LNCAP (cell line): ENCODE measurements around the gene FHOD3.

Source experiments
- TF ChIP-seq, protein P1 (sequence below): fragments of 450-650 bp; IDR thresholded peaks from 2 replicates; pipeline ENCODE4 v1.5.1; 2017; ENCODE audit warnings: mild to moderate bottlenecking

The FHOD3 gene

GRCh38 chr18:36372903-36373311, 75.4 kb downstream of the FHOD3 start:
- TF ChIP-seq, protein P1, sequence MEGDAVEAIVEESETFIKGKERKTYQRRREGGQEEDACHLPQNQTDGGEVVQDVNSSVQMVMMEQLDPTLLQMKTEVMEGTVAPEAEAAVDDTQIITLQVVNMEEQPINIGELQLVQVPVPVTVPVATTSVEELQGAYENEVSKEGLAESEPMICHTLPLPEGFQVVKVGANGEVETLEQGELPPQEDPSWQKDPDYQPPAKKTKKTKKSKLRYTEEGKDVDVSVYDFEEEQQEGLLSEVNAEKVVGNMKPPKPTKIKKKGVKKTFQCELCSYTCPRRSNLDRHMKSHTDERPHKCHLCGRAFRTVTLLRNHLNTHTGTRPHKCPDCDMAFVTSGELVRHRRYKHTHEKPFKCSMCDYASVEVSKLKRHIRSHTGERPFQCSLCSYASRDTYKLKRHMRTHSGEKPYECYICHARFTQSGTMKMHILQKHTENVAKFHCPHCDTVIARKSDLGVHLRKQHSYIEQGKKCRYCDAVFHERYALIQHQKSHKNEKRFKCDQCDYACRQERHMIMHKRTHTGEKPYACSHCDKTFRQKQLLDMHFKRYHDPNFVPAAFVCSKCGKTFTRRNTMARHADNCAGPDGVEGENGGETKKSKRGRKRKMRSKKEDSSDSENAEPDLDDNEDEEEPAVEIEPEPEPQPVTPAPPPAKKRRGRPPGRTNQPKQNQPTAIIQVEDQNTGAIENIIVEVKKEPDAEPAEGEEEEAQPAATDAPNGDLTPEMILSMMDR: no peak

- TF ChIP-seq, protein P1: no peak
Observed at GRCh38 chr18:36374262-36374661, 76.7 kb downstream of the FHOD3 start.

- TF ChIP-seq, protein P1: no peak
Observed at GRCh38 chr18:36375118-36375517, 77.6 kb downstream of the FHOD3 start.

DNA sequence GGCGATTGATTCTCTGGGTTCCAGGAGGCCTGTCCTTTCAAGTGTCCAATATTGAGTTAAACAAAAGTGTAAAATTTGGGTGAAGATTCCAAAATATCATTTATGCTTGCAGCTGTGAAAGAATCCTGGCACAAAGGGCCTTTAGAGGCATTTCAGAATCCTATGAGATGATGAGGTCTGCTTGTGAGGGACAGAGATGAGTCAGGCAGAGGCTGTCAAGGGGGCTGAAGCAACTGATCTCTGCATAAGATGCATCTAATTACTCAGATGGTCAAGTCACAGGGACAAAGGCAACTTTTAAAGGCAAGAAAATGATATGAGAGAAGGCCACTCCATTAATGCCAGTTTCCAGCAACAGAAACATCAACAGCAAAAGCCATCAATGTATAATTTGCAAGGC, 78.8 kb downstream of the FHOD3 start:
- TF ChIP-seq, protein P1: no peak

DNA sequence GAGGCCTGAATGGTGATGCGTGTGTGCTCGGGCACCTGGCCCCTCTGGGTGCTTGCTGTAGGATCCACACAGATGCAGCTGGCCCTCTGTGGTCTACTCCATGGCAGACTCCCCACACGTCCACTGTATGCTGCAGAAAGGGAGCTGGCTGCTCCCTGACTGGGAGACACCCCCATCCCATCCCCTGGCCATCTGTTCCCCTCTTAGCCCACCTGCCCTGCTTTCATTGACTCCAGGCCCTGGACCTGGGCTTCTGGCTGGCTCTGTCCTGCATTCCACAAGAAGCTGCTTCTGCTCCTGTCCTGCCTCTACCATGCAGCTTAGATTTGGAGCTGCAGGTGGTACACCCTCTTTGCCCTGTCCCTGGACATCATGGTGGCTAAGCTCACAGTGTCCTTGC, 80.1 kb downstream of the FHOD3 start:
- TF ChIP-seq, protein P1: no peak

GRCh38 chr18:36378205-36378604, 80.7 kb downstream of the FHOD3 start:
- TF ChIP-seq, protein P1: no peak

GRCh38 chr18:36379435-36379984, 82.0 kb downstream of the FHOD3 start:
- TF ChIP-seq, protein P1: no peak
